Measurements from ENCODE around the gene ATAD1.

DNA sequence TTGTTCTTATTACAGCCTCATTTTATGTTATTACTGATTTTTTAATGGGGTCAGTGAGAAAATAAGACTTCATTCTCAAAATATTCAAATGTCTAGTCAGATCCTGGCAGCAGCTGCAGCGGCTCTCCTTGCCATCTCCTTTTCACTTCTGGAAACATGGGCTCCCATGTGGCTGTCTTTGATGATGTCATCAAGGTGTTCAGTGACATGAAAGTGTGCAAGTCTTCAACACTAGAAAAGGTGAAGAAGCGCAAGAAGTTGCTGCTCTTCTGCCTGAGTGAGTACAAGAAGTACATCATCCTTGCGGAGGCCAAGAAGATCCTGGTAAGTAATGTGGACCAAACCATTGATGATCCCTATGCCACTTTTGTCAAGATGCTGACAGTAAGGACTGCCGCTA lies 25.7 kb upstream of the ATAD1 start:
- no peak for TF ChIP-seq POLR2A (IDR thresholded peaks at IDR 0.05; ENCODE audit: low read depth, low read length)
- TF ChIP-seq POU2F2 (IDR thresholded peaks at IDR 0.05; ENCODE audit: low read depth, low read length), result no peak

Measured in GM12891 (cell line).